ENCODE results near the gene SEC23B. TPM values are rescaled to one million over a fixed set of nuclear protein-coding genes. Genes with fewer than 3 reads are reported as not detected.

Gene SEC23B
- total and polyA plus RNA-seq, 2 of the 8 experiments (the other 6 are each of a cell fraction or from before 2014, with no cell fraction given): 53.3 to 62.8 TPM

DNA sequence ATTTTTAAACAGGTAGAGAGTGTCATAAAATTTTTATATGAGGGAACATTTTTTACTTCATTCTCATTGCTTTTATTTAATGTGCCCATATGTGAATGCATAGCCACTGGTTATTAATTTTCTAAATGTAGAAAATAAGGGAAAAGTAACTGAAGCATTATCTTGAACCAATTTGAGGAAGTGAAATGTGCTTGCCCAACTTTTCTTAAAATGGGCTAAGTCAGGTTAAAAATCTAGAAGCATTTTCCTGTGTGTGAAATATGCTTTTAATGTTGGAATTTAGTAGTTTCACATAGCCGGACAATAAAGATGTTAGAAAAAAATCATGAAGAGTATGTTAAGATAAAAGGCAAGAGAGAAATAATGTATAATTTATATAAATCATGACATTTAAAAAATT, 3.8 kb downstream of the SEC23B start:
- H3K4me1 ChIP-seq (replicated peaks in 1 of 4; ENCODE audit: control insufficient read depth in 3 of 4, insufficient read depth in 4 of 4, low read length in 3 of 4): peaks cover 0 to 6% (median 2%) of the 10 kb centered on the region in 4 experiments; a peak in 4 of 7 replicates
- CTCF ChIA-PET (ENCODE audit: partially characterized antibody): no interaction called here
- no peak overlapping the region for H4K5ac ChIP-seq (ENCODE audit: insufficient read length, low read depth, low read length)
- H4K91ac ChIP-seq (replicated peaks; ENCODE audit: insufficient read length, low read length): no peak overlapping the region
- DNase-seq (ENCODE audit: low read depth in 1 of 2, low spot score in 2 of 2) (no peak), FAIRE-seq (no peak)
- no peak overlapping the region for H2BK20ac ChIP-seq (ENCODE audit: low read length)
- H2BK15ac ChIP-seq (ENCODE audit: low read length): no peak overlapping the region
- no peak overlapping the region for H2BK120ac ChIP-seq (replicated peaks; ENCODE audit: low read depth, low read length)
- peaks cover 3% of the 10 kb centered on the region; the same call in 1 of the 2 replicates for H3K23me2 ChIP-seq (ENCODE audit: low read depth, low read length)
- H4K20me1 ChIP-seq (replicated peaks in 1 of 2; ENCODE audit: control insufficient read depth in 1 of 2, insufficient read depth in 2 of 2, low read length in 2 of 2): peaks cover 3 to 5% of the 10 kb centered on the region in 2 experiments
- no peak overlapping the region for H4K8ac ChIP-seq (ENCODE audit: extremely low read depth, insufficient read depth, low read length)
- no peaks in the 10 kb centered on the region for H3K27me3 ChIP-seq (replicated peaks in 1 of 4; ENCODE audit: control insufficient read depth in 3 of 4, extremely low read depth in 1 of 4, insufficient read depth in 3 of 4, low read length in 3 of 4)
- peaks cover 4 to 48% (median 27%) of the 10 kb centered on the region in 4 experiments; a peak in 7 of 8 replicates for H3K36me3 ChIP-seq (ENCODE audit: control insufficient read depth in 2 of 4, insufficient read depth in 4 of 4, low read length in 3 of 4)
- POLR2A ChIA-PET (ENCODE audit: partially characterized antibody): no interaction called here
- no peak overlapping the region for H3K18ac ChIP-seq (ENCODE audit: extremely low read depth, low read length)
- H3K4me3 ChIP-seq (ENCODE audit: extremely low read depth in 1 of 4, insufficient read depth in 2 of 4, low read depth in 3 of 4, low read length in 4 of 4): no peak overlapping the region
- TF ChIP-seq SUZ12 (IDR thresholded peaks at IDR 0.05; ENCODE audit: low read length) (no peak), YY1 (IDR thresholded peaks at IDR 0.05; ENCODE audit: low read depth, low read length) (no peak), CBX8 (IDR thresholded peaks at IDR 0.05; ENCODE audit: borderline replicate concordance, low read depth, low read length) (no peak), BRCA1 (IDR thresholded peaks at IDR 0.05; ENCODE audit: low read depth, low read length) (no peak), EGR1 (IDR thresholded peaks at IDR 0.05; ENCODE audit: borderline replicate concordance, low read depth, low read length) (no peak)
- no peak overlapping the region for H2AFZ ChIP-seq (ENCODE audit: low read length)
- H3K9me3 ChIP-seq (ENCODE audit: insufficient read depth in 2 of 2, low read depth in 1 of 2, low read length in 1 of 2): no peaks in the 10 kb centered on the region
- H3K4ac ChIP-seq (replicated peaks; ENCODE audit: insufficient read length, low read depth, low read length): no peak overlapping the region
- H3K56ac ChIP-seq (replicated peaks; ENCODE audit: insufficient read length, low read depth, low read length): no peak overlapping the region
- peaks cover 0 to 19% of the 10 kb centered on the region in 2 experiments; a peak in 3 of 4 replicates for H3K79me2 ChIP-seq (ENCODE audit: control insufficient read depth in 1 of 2, insufficient read depth in 2 of 2, low read length in 2 of 2)
- no peak overlapping the region for H3K23ac ChIP-seq (ENCODE audit: insufficient read length)
- no peak overlapping the region for H2AK5ac ChIP-seq (ENCODE audit: low read depth, low read length)
- WGBS, 2 experiments (ENCODE audit: extremely low coverage in 1 of 2, insufficient coverage in 1 of 2, insufficient read length in 1 of 2, insufficient replicate concordance in 2 of 2, low coverage in 1 of 2, low lambda C conversion rate in 2 of 2, missing lambda C conversion rate in 1 of 2): 96% methylated on average over 1 of the region's 1 CpG; no CpG with 5 or more reads in 1 of the 2 experiments
- H3K4me2 ChIP-seq (ENCODE audit: insufficient read depth in 1 of 2, low read depth in 2 of 2, low read length in 2 of 2): no peak overlapping the region
- no peak overlapping the region for H2BK12ac ChIP-seq (ENCODE audit: low read depth, low read length)
- H3K14ac ChIP-seq (ENCODE audit: insufficient read length): no peak overlapping the region
- H3K27ac ChIP-seq (ENCODE audit: low read depth, low read length): no peak overlapping the region
- no peaks in the 10 kb centered on the region; the same call in 1 of the 2 replicates for H3K79me1 ChIP-seq (ENCODE audit: low read depth, low read length)
- no peak overlapping the region for H3K9ac ChIP-seq (replicated peaks in 1 of 4; ENCODE audit: extremely low read depth in 1 of 4, low read depth in 3 of 4, low read length in 3 of 4)
- no peak overlapping the region for H2BK5ac ChIP-seq (ENCODE audit: low read depth, low read length)

All from H1 (cell line).